Measurements from ENCODE around the gene CBX3. TPM values are rescaled to one million over a fixed set of nuclear protein-coding genes. Genes with fewer than 3 reads are reported as not detected.

CBX3 gene
- total and polyA plus RNA-seq, 2 of the 13 experiments (the other 11 are each of a cell fraction or from before 2014, with no cell fraction given) = 53.9 to 249 TPM

DNA sequence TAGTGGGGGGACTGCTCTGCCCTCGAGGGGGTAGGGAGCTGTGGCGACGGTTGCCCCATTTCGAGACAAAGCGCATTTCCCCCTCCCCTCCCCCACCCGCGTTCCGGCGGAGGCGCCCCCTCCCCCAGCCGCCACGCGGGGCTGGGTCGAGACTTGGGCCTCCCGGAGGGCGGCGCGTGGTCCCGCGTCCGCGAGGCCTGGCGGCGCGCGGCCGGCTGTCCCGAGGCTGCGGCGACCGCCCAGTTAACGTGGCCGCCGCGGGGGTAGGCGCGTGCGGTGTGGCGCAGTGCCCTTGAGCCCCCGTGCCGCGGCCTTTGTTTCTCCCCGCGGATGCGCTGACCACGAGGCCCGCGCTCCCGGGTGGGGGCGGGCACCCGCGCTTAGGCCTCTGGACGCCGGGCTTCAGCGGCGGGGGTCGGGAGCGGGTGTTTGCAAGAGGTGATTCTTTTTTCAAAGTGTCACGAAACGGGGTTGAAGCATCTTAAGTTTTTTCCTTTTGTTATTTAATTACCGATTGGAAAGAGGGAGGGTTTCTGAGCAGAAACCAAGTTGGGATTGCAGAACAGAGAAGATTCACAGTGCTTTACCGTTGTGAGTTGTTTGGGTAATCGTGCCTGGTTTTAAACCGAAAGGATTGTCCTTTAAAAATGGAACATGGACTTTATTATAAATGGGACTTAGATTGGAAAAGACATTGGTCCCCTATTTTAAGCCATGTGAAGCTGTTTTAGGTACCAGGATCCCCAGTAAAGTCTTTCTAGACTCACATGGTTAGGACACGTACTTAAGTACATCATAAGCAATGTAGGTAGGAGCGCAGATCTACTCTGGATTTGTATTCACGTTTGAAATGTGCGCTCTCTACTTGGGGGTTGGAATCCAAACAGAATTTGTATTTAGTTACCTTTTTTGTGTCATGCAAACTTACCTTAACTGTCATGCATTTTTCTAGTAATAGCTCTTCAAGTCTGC, 760 bp downstream of the CBX3 start (continued):
- TF ChIP-seq, protein P1, sequence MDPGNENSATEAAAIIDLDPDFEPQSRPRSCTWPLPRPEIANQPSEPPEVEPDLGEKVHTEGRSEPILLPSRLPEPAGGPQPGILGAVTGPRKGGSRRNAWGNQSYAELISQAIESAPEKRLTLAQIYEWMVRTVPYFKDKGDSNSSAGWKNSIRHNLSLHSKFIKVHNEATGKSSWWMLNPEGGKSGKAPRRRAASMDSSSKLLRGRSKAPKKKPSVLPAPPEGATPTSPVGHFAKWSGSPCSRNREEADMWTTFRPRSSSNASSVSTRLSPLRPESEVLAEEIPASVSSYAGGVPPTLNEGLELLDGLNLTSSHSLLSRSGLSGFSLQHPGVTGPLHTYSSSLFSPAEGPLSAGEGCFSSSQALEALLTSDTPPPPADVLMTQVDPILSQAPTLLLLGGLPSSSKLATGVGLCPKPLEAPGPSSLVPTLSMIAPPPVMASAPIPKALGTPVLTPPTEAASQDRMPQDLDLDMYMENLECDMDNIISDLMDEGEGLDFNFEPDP (CRISPR knock-in tag; conservative IDR thresholded peaks at IDR 0.05) = peak; percentile 82; the same call in 1 of the 2 replicates
- TF ChIP-seq REPIN1 (CRISPR knock-in tag; IDR thresholded peaks at IDR 0.05; ENCODE audit: borderline replicate concordance, low read depth) = no peak
- no peak for TF ChIP-seq AKNA (CRISPR knock-in tag; IDR thresholded peaks at IDR 0.05; ENCODE audit: borderline replicate concordance)
- 0 out of 2 replicates have a peak, but pooled peaks have one; percentile 27 for TF ChIP-seq E2F1 (CRISPR knock-in tag; IDR thresholded peaks at IDR 0.05)
- no peak for TF ChIP-seq ZC3H4 (CRISPR knock-in tag; IDR thresholded peaks at IDR 0.05; ENCODE audit: borderline replicate concordance)
- TF ChIP-seq, protein P2, sequence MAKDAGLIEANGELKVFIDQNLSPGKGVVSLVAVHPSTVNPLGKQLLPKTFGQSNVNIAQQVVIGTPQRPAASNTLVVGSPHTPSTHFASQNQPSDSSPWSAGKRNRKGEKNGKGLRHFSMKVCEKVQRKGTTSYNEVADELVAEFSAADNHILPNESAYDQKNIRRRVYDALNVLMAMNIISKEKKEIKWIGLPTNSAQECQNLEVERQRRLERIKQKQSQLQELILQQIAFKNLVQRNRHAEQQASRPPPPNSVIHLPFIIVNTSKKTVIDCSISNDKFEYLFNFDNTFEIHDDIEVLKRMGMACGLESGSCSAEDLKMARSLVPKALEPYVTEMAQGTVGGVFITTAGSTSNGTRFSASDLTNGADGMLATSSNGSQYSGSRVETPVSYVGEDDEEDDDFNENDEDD (CRISPR knock-in tag; IDR thresholded peaks at IDR 0.05; ENCODE audit: borderline replicate concordance) = peak; percentile 51; the same call in 1 of the 2 replicates
- TF ChIP-seq SAP130 (CRISPR knock-in tag; IDR thresholded peaks at IDR 0.05; ENCODE audit: low read depth) = peak; percentile 30; the same call in 1 of the 2 replicates
- no peak for TF ChIP-seq MAFF (IDR thresholded peaks at IDR 0.05; ENCODE audit: low read depth, low read length)
- TF ChIP-seq GABPB1 (CRISPR knock-in tag; IDR thresholded peaks at IDR 0.05) = peak; percentile 3; the same call in 1 of the 2 replicates
- no peak; the same call in 1 of the 2 replicates for TF ChIP-seq ERF (CRISPR knock-in tag; IDR thresholded peaks at IDR 0.05)
- TF ChIP-seq, protein P3, sequence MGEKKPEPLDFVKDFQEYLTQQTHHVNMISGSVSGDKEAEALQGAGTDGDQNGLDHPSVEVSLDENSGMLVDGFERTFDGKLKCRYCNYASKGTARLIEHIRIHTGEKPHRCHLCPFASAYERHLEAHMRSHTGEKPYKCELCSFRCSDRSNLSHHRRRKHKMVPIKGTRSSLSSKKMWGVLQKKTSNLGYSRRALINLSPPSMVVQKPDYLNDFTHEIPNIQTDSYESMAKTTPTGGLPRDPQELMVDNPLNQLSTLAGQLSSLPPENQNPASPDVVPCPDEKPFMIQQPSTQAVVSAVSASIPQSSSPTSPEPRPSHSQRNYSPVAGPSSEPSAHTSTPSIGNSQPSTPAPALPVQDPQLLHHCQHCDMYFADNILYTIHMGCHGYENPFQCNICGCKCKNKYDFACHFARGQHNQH (CRISPR knock-in tag; IDR thresholded peaks at IDR 0.05) = no peak
- TF ChIP-seq ZNF567 (CRISPR knock-in tag; IDR thresholded peaks at IDR 0.05; ENCODE audit: borderline replicate concordance) = no peak
- no peak for TF ChIP-seq ZNF619 (CRISPR knock-in tag; IDR thresholded peaks at IDR 0.05)
- TF ChIP-seq SIN3A (IDR thresholded peaks at IDR 0.05; ENCODE audit: borderline replicate concordance, low read depth, low read length) = 0 out of 2 replicates have a peak, but pooled peaks have one; percentile 30
- TF ChIP-seq ZNF484 (CRISPR knock-in tag; IDR thresholded peaks at IDR 0.05; ENCODE audit: borderline replicate concordance, low read depth) = no peak
- no peak for TF ChIP-seq ZNF740 (CRISPR knock-in tag; IDR thresholded peaks at IDR 0.05)
- TF ChIP-seq KDM3A (CRISPR knock-in tag; IDR thresholded peaks at IDR 0.05; ENCODE audit: low read depth) = no peak

Measured in HepG2 (cell line).